Measurements from ENCODE around the gene AMT. TPM values are rescaled to one million over a fixed set of nuclear protein-coding genes. Genes with fewer than 3 reads are reported as not detected.

The AMT gene
- total and polyA plus RNA-seq, 2 of the 13 experiments (the other 11 are each of a cell fraction or from before 2014, with no cell fraction given): 35.3 to 59.0 TPM

GRCh38 chr3:49422379-49423248, at the start of gene AMT (continued):
- TF ChIP-seq SOX5 (CRISPR knock-in tag; IDR thresholded peaks at IDR 0.05; ENCODE audit: borderline replicate concordance): no peak; the same call in 1 of the 2 replicates
- no peak for TF ChIP-seq LCORL (IDR thresholded peaks at IDR 0.05)
- TF ChIP-seq LCORL (CRISPR knock-in tag; IDR thresholded peaks at IDR 0.05): peak; percentile 80
- TF ChIP-seq MAFG (CRISPR knock-in tag; IDR thresholded peaks at IDR 0.05): no peak
- no peak for TF ChIP-seq TSC22D2 (CRISPR knock-in tag; IDR thresholded peaks at IDR 0.05; ENCODE audit: borderline replicate concordance)
- TF ChIP-seq ZNF280D (CRISPR knock-in tag; IDR thresholded peaks at IDR 0.05): 0 out of 2 replicates have a peak, but pooled peaks have one; percentile 14
- TF ChIP-seq TERF1 (CRISPR knock-in tag; IDR thresholded peaks at IDR 0.05): no peak
- TF ChIP-seq ZNF225 (CRISPR knock-in tag; IDR thresholded peaks at IDR 0.05): no peak
- no peak for TF ChIP-seq ZBTB25 (CRISPR knock-in tag; IDR thresholded peaks at IDR 0.05)
- no peak for TF ChIP-seq ZNF460 (CRISPR knock-in tag; IDR thresholded peaks at IDR 0.05; ENCODE audit: borderline replicate concordance)
- TF ChIP-seq KLF11 (CRISPR knock-in tag; IDR thresholded peaks at IDR 0.05): no peak
- no peak; the same call in 1 of the 2 replicates for TF ChIP-seq IRF2 (CRISPR knock-in tag; IDR thresholded peaks at IDR 0.05)
- TF ChIP-seq GPBP1L1 (CRISPR knock-in tag; IDR thresholded peaks at IDR 0.05): no peak
- TF ChIP-seq PATZ1 (CRISPR knock-in tag; IDR thresholded peaks at IDR 0.05): no peak
- TF ChIP-seq ZNF768 (CRISPR knock-in tag; IDR thresholded peaks at IDR 0.05): no peak; the same call in 1 of the 2 replicates
- no peak for TF ChIP-seq ZBTB2 (CRISPR knock-in tag; IDR thresholded peaks at IDR 0.05; ENCODE audit: low read depth)

All from HepG2 (cell line).